ENCODE results near the gene INHBA.

DNA sequence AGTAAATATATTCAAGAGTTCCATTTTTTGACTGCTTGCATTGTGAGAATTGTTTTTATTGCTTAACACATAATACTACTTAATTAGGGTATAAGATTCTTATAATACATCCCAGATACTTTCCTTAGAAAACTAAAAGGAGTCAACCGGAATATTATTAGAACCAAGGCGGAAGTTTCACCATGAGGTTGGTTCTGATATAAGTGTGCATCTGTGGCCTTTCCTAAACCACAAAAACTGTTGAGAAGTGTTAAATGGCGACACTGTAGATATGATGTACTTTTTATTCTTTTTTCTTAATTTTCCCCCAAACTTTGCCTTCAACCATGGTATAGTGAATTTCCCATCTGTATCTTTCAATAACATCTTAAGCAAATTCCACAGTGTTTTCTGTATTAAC lies 32.3 kb upstream of the INHBA start:
- TF ChIP-seq, protein P1, sequence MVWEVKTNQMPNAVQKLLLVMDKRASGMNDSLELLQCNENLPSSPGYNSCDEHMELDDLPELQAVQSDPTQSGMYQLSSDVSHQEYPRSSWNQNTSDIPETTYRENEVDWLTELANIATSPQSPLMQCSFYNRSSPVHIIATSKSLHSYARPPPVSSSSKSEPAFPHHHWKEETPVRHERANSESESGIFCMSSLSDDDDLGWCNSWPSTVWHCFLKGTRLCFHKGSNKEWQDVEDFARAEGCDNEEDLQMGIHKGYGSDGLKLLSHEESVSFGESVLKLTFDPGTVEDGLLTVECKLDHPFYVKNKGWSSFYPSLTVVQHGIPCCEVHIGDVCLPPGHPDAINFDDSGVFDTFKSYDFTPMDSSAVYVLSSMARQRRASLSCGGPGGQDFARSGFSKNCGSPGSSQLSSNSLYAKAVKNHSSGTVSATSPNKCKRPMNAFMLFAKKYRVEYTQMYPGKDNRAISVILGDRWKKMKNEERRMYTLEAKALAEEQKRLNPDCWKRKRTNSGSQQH (CRISPR knock-in tag; IDR thresholded peaks at IDR 0.05): no peak
- TF ChIP-seq, protein P2, sequence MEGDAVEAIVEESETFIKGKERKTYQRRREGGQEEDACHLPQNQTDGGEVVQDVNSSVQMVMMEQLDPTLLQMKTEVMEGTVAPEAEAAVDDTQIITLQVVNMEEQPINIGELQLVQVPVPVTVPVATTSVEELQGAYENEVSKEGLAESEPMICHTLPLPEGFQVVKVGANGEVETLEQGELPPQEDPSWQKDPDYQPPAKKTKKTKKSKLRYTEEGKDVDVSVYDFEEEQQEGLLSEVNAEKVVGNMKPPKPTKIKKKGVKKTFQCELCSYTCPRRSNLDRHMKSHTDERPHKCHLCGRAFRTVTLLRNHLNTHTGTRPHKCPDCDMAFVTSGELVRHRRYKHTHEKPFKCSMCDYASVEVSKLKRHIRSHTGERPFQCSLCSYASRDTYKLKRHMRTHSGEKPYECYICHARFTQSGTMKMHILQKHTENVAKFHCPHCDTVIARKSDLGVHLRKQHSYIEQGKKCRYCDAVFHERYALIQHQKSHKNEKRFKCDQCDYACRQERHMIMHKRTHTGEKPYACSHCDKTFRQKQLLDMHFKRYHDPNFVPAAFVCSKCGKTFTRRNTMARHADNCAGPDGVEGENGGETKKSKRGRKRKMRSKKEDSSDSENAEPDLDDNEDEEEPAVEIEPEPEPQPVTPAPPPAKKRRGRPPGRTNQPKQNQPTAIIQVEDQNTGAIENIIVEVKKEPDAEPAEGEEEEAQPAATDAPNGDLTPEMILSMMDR (IDR thresholded peaks at IDR 0.05 in 2 of 3, conservative IDR thresholded peaks at IDR 0.05 in 1 of 3; ENCODE audit: insufficient read depth in 2 of 3, low read depth in 1 of 3, low read length in 3 of 3): no peak
- TF ChIP-seq ZNF551 (CRISPR knock-in tag; IDR thresholded peaks at IDR 0.05) (no peak), JUNB (CRISPR knock-in tag; conservative IDR thresholded peaks at IDR 0.05) (no peak), NCOR1 (IDR thresholded peaks at IDR 0.05) (no peak), ZNF3 (CRISPR knock-in tag; IDR thresholded peaks at IDR 0.05) (no peak), ESRRB (CRISPR knock-in tag; IDR thresholded peaks at IDR 0.05; ENCODE audit: borderline replicate concordance) (no peak), ZNF253 (CRISPR knock-in tag; conservative IDR thresholded peaks at IDR 0.05) (no peak), TGIF2 (CRISPR knock-in tag; IDR thresholded peaks at IDR 0.05) (no peak), ZNF274 (IDR thresholded peaks at IDR 0.05; ENCODE audit: borderline replicate concordance, low read depth, low read length) (no peak)
- TF ChIP-seq, protein P3, sequence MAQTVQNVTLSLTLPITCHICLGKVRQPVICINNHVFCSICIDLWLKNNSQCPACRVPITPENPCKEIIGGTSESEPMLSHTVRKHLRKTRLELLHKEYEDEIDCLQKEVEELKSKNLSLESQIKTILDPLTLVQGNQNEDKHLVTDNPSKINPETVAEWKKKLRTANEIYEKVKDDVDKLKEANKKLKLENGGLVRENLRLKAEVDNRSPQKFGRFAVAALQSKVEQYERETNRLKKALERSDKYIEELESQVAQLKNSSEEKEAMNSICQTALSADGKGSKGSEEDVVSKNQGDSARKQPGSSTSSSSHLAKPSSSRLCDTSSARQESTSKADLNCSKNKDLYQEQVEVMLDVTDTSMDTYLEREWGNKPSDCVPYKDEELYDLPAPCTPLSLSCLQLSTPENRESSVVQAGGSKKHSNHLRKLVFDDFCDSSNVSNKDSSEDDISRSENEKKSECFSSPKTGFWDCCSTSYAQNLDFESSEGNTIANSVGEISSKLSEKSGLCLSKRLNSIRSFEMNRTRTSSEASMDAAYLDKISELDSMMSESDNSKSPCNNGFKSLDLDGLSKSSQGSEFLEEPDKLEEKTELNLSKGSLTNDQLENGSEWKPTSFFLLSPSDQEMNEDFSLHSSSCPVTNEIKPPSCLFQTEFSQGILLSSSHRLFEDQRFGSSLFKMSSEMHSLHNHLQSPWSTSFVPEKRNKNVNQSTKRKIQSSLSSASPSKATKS (CRISPR knock-in tag; IDR thresholded peaks at IDR 0.05): no peak
